ENCODE measurements around the gene APOL4.
A peak's percentile ranks its signal among the peaks of the same experiment; 100 is the strongest.
"Not testable (repeated sequence)": the region's sequence is repeated elsewhere in the genome, so short reads cannot be mapped to it uniquely, and the experiment has no call there.

The APOL4 gene

GRCh38 chr22:36166086-36166485 is 35.5 kb downstream of the APOL4 start:
- no peak for TF ChIP-seq ZNF274 (IDR thresholded peaks at IDR 0.05; ENCODE audit: low read depth, low read length)
- H3K4me3 ChIP-seq (ENCODE audit: low read length): no peak overlapping the region

DNA sequence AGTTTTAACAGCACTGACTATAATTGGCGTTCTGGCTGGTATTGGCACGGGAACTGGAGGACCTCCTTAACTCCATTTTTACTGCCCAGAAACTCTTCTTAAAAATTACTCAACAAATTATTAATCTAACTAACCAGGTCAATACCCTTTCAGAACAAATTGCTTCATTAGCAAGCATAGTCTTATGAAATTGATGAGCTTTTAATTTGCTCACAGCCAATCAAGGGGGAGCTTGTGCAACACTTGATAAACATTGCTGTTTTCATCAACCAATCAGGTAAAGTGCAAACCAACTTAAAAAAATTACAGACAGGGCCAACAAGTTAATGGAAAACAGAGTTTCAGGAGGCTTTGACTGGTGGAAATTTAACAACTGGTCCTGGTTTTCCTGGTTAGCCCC is 36.5 kb downstream of the APOL4 start:
- no peak for TF ChIP-seq ZNF274 (IDR thresholded peaks at IDR 0.05; ENCODE audit: low read depth, low read length)
- H3K4me3 ChIP-seq (ENCODE audit: low read length): no peak overlapping the region

- no peak for TF ChIP-seq ZNF274 (IDR thresholded peaks at IDR 0.05; ENCODE audit: low read depth, low read length)
- H3K4me3 ChIP-seq (ENCODE audit: low read length): no peak overlapping the region
Measured at GRCh38 chr22:36164621-36165020, 37.0 kb downstream of the APOL4 start.

DNA sequence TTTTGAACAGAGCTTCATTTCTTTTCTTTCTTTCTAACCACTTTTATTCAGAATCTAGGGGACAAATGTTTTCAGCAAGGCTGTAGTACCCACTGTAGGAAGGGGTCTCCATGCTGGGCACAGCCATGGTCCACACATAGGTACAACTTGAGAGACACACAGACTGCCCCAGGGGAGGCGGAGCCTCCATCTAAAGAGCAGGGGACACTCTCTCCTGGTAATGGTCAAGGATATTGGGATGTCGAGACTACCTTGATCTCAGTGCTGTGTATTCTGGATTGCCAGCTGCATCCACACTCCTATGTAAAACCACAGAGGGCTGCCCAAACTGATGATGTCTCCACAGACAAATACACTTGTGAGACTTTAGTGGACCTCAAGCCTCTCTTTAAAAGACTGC is 38.1 kb downstream of the APOL4 start:
- TF ChIP-seq ZNF274 (IDR thresholded peaks at IDR 0.05; ENCODE audit: low read depth, low read length): no peak
- peak overlapping the region; percentile 45; the same call in 1 of the 2 replicates for H3K4me3 ChIP-seq (ENCODE audit: low read length)

- TF ChIP-seq ZNF274 (IDR thresholded peaks at IDR 0.05; ENCODE audit: low read depth, low read length): no peak
- peak overlapping the region; percentile 62; the same call in 1 of the 2 replicates for H3K4me3 ChIP-seq (ENCODE audit: low read length)
Measured at GRCh38 chr22:36162127-36163034, 39.2 kb downstream of the APOL4 start.

DNA sequence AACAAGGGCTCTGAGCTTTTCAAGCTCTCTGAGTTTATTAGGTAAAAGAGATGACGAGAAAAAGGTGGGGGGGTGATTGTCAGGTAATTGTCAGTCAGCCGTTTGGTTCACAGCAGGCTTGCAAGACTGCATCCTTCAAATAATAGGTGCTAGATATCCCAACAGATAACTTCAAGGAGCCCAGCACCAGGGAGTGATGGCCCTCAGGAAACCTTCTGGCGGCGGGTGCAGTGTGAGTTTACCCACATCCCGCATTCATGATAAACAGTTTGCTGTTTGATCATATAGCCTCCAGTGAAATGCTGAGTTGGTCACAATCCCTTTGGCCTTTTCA is 39.8 kb downstream of the APOL4 start:
- H3K4me3 ChIP-seq (ENCODE audit: low read length): peak overlapping the region; percentile 22; the same call in 1 of the 2 replicates

DNA sequence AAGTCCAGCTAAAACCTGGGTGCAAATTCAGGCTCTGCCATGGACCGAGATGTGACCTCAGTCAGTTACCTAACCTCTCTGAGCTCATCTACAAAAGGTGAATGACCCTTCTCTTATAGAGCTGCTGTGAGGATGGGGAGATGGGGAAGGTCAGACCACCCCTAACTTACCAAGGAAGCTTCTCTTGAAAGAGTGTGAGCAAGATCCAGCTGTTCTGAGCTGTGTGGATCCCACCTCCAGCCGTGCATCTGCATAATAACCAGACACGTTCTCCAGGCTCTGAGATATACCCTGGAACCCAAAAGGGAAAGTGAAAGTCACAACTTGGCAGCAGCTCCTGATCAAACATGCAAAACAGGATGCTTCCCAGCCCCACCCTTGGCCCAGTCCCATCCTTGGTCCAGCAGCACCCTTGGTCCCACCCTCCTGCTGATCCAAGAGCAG is 41.1 kb downstream of the APOL4 start, which contains the start of gene APOL3:
TSS of gene APOL3 (minus strand) at position 257 of the 444 bp plus-strand sequence. CDS start 11,700 bp downstream, outside the sequence.
- TF ChIP-seq ZNF274 (IDR thresholded peaks at IDR 0.05; ENCODE audit: low read depth, low read length): no peak

DNA sequence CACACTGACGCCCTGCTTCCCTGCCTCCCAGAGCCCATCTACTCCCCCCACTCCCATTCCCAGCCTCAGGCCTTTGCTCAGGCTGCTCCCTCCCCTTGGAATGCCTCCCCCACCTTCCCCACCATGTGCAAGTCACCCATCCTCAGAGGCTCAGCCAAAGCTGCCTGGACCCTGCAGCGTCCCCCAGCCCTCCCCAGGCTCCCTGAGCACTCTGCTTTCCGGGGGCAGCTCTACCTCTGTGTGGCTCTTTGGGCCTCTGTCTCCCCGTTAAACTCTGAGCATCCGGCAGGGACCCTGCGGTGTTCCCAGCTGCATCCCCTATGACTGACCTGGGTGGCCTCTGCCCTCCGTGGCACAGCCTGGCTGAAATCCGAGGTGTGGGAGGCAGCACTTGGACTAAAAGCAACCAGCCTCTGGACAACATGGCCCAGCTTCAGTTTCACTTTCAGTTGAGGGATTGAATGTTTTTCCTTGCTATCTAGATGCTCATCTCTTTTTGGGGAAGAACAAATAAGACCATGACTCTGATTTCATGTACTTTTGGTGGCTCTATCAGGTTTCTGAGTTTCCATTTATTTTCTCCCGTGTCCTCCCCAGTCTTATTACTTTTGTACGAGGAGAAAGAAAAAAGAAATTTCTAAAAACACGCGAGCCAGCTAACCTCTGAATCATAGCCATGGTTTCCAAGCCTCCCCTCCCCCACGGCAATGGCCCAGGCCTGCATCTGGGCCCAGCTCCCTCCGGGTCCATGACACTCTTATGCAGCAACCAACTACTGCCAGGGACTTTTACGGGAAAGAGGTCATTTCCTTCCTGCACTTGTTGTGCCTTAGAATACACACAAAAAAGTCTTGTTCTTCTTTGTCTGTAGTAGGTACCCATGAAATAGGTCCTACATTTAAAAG is 44.8 kb downstream of the APOL4 start:
- TF ChIP-seq ZNF274 (IDR thresholded peaks at IDR 0.05; ENCODE audit: low read depth, low read length): no peak
- peak overlapping the region; percentile 56; the same call in 1 of the 2 replicates for H3K4me3 ChIP-seq (ENCODE audit: low read length)

More for the DNA sequence above, 41.1 kb downstream of the APOL4 start, which contains the start of gene APOL3:
- peak within 1 kb of the TSS; percentile 69; the same call in 1 of the 2 replicates for H3K4me3 ChIP-seq (ENCODE audit: low read length)

GRCh38 chr22:36156119-36156514 is 45.5 kb downstream of the APOL4 start:
- H3K4me3 ChIP-seq (ENCODE audit: low read length): peak overlapping the region; percentile 56; the same call in 1 of the 2 replicates
- no peak for TF ChIP-seq ZNF274 (IDR thresholded peaks at IDR 0.05; ENCODE audit: low read depth, low read length)

- no peak overlapping the region for H3K4me3 ChIP-seq (ENCODE audit: low read length)
- TF ChIP-seq ZNF274 (IDR thresholded peaks at IDR 0.05; ENCODE audit: low read depth, low read length): no peak
Measured at GRCh38 chr22:36155702-36156101, 45.9 kb downstream of the APOL4 start.

DNA sequence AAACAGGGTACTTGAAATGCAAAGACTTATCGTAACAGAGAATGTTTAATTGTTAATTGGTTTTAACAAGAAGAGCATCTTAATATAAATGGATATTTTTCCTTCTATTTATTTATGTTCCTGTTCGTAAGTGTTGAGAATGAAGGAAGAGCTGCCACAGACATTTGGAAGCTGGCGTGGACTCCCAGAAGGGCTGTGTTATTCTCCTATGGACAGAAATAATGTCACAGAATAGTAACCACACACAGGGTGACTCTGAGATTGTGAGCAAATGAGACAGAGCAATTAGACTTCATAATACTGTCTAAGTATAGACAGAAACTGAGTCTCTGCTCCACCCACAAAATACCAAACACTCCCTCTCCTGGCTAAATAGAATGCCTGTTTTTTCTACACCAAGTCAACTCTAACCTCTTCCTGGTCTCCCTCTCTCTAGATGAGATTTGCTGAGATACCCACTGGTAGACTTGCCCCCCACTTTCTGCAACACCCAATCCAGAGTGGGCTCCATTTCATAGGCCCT is 47.1 kb downstream of the APOL4 start:
- no peak overlapping the region for H3K4me3 ChIP-seq (ENCODE audit: low read length)
- no peak for TF ChIP-seq ZNF274 (IDR thresholded peaks at IDR 0.05; ENCODE audit: low read depth, low read length)

DNA sequence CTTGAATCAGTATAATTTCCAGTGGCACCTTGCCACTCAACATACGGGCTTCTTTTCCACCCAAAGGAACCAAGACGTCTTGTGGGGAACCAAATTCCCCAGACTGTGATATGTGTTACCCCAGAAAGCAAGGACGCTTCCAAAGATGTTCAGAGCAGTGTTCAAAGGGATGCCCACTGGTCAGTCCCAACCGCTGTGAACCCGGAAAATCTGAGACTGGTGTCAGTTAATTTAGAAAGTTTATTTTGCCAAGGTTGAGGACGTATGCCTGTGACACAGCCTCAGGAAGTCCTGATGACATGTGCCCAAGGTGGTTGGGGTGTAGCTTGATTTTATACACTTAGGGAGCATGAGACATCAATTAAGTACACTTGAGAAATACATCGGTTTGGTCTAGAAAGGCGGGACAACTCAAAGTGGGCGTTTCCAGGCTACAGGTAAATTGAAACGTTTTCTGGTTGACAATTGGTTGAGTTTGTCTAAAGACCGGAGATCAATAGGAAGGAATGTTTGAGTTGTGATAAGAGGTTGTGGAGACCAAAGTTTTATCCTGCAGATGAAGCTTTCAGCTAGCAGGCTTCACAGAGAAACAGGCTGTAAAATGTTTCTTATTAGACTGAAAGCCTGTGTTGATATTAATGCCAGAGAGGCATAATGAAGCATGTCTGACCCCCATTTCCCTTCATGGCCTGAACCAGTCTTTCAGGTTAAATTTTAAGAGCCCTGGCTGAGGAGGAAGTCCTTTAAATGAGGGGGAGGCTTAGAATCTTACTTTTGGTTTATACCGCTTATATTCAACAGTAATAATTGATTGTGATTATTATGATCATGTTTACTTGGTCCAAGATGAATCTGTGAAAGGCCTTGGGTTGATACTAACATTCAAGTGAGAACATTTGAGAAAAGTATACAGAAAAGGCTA is 47.8 kb downstream of the APOL4 start:
- H3K4me3 ChIP-seq (ENCODE audit: low read length): no peak overlapping the region
- no peak for TF ChIP-seq ZNF274 (IDR thresholded peaks at IDR 0.05; ENCODE audit: low read depth, low read length)

GRCh38 chr22:36152821-36153220 is 48.8 kb downstream of the APOL4 start:
- H3K4me3 ChIP-seq (ENCODE audit: low read length): not testable (repeated sequence)

All from GM08714 (cell line).